Lung (tissue), 12 donors: ENCODE data around the gene KCTD16. TPM values are rescaled to one million over a fixed set of nuclear protein-coding genes. Genes with fewer than 3 reads are reported as not detected.

Experiments
- ATAC-seq: fragments of 200-7000 bp; cut with Tn5 transposase; one replicate; pipeline ENCODE4 v1.9.1; 2020; ENCODE audit warnings: moderate number of reproducible peaks; ENCODE audit not compliant: insufficient read depth, low FRiP score
- DNase-seq, 3 donors: peaks; one replicate each; pipeline ENCODE4 v3.0.0-alpha.2; 2013 to 2017
- H3K27ac ChIP-seq, 2 donors: one replicate each; pipeline ENCODE4 v1.5.1; 2013; ENCODE audit warnings: mild to moderate bottlenecking in 2 of 2, moderate library complexity in 2 of 2, control low read depth in 1 of 2, inconsistent platforms in 1 of 2, low read depth in 1 of 2, low read length in 1 of 2
- H3K27me3 ChIP-seq, 3 donors: one replicate each; pipeline ENCODE4 v1.5.1; 2013; ENCODE audit warnings: low read length in 2 of 3; ENCODE audit not compliant: control insufficient read depth in 3 of 3, insufficient read depth in 3 of 3
- H3K36me3 ChIP-seq, 4 donors: one replicate each; pipeline ENCODE4 v1.5.1; 2013; ENCODE audit warnings: low read length in 4 of 4, mild to moderate bottlenecking in 1 of 4, moderate library complexity in 1 of 4; ENCODE audit not compliant: control insufficient read depth in 4 of 4, insufficient read depth in 4 of 4
- H3K4me1 ChIP-seq, 5 donors: one replicate each; pipeline ENCODE4 v1.5.1; 2013; ENCODE audit warnings: low read length in 5 of 5, mild to moderate bottlenecking in 2 of 5, moderate library complexity in 1 of 5; ENCODE audit not compliant: control insufficient read depth in 5 of 5, insufficient read depth in 5 of 5
- H3K4me3 ChIP-seq: one replicate; pipeline ENCODE4 v1.5.1; 2013; ENCODE audit warnings: mild to moderate bottlenecking, control low read depth, moderate library complexity
- H3K9ac ChIP-seq, 2 donors: one replicate each; pipeline ENCODE4 v1.5.1; 2013; ENCODE audit warnings: low read length in 2 of 2, control low read depth in 1 of 2; ENCODE audit not compliant: insufficient read depth in 1 of 2
- H3K9me3 ChIP-seq, 4 donors: one replicate each; pipeline ENCODE4 v1.5.1; 2013; ENCODE audit warnings: low read length in 3 of 4, mild to moderate bottlenecking in 1 of 4, moderate library complexity in 1 of 4; ENCODE audit not compliant: control insufficient read depth in 4 of 4, insufficient read depth in 3 of 4
- WGBS, 2 donors: extraction: QIAGEN DNeasy Blood & Tissue Kit; methylation state at CpG; one replicate each; pipeline ENCODE4 v1.1.7; 2013; 5-methylcytosine and 5-hydroxymethylcytosine counted together
- polyA plus RNA-seq, 2 donors: library from polyadenylated mRNA; stranded (reverse); fragments of 200-250 nt; gene quantifications; one replicate each; pipeline ENCODE4 v1.2.1, GENCODE V29; 2013
- total RNA-seq, 2 donors: library from RNA; depleted of rRNA in 1 of 2; stranded (reverse); fragments of >200 nt in 1 of 2; gene quantifications; one replicate each; pipeline ENCODE4 v1.2.1, GENCODE V29; 2014 to 2021
- TF ChIP-seq, protein P1 (sequence below): IDR thresholded peaks from 2 replicates; pipeline ENCODE4 v1.5.1; 2012; ENCODE audit warnings: mild to moderate bottlenecking; ENCODE audit errors: control extremely low read depth, extremely low read depth
- donor health status: control.
- donor health status: control.
- donor health status: Bipolar disorder and iron deficiency.
- donor health status: healthy.
- donor health status: DM: yes; HTN: yes; CAD: no.

The KCTD16 gene
- total and polyA plus RNA-seq, 4 donors, result 0.07 to 0.63 (median 0.27) TPM

DNA sequence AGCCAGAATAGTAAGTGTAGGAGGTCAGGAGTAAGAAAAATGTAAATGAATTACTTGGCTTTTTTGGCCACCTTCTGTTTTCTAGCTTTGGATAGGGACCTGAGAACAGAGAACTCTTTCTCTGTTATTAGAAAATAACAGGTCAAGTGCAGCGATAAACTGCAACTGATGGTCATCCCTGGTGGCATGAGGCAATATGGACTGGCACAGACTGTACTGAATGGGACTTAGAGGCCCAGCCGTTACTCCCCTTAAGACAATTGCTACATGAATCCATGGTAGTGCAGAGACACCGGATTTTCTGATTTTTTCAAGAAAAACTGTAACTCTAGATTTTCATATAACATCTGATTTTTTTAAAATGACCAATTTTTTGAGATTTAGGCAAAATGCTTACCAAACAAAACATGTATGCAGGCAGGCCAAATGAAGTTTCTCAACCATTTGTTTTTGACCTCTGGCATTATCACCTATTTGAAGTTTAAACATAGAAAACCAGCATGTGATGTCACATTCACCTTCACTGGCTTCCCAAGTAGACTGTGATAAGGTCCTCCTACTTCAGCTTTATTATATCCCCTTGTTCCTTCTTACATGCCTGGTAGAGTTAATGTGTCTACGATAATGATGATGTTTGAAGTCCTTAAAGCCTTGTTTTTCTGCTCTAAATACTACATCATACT lies 262.6 kb downstream of the KCTD16 start:
- TF ChIP-seq, protein P1, sequence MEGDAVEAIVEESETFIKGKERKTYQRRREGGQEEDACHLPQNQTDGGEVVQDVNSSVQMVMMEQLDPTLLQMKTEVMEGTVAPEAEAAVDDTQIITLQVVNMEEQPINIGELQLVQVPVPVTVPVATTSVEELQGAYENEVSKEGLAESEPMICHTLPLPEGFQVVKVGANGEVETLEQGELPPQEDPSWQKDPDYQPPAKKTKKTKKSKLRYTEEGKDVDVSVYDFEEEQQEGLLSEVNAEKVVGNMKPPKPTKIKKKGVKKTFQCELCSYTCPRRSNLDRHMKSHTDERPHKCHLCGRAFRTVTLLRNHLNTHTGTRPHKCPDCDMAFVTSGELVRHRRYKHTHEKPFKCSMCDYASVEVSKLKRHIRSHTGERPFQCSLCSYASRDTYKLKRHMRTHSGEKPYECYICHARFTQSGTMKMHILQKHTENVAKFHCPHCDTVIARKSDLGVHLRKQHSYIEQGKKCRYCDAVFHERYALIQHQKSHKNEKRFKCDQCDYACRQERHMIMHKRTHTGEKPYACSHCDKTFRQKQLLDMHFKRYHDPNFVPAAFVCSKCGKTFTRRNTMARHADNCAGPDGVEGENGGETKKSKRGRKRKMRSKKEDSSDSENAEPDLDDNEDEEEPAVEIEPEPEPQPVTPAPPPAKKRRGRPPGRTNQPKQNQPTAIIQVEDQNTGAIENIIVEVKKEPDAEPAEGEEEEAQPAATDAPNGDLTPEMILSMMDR, result no peak
- no peak overlapping the region for H3K9ac ChIP-seq
- no peaks in the 10 kb centered on the region for H3K36me3 ChIP-seq
- no peak overlapping the region for H3K4me3 ChIP-seq
- no peak overlapping the region for H3K27ac ChIP-seq
- H3K4me1 ChIP-seq, result no peaks in the 10 kb centered on the region
- peaks cover 0 to 2% (median 0%) of the 10 kb centered on the region in 4 donors for H3K9me3 ChIP-seq
- no peak for ATAC-seq
- DNase-seq, result no peak
- 91 to 92% methylated on average over 4 of the region's 4 CpGs for WGBS, 2 donors
- peaks cover 0 to 5% (median 0%) of the 10 kb centered on the region in 3 donors for H3K27me3 ChIP-seq

DNA sequence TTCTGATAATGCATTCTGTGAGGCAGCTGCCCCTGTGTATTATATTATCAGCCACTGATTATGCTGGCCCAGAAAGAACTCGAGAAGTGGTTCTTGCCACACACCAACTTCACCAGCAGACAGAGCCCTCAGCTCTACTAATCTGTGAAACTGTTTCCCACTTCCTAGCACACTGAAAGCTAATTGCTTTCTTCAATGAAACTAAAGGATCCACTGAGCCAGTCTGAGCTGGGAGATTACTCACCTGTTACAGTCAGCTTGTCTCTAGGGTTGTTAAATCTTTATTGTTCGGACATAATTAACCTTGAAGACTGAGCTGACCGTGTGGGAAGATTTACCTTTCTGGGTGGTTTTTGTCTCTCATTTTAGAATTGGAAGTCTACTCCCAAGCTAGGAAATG lies 263.2 kb downstream of the KCTD16 start:
- Histone ChIP-seq H3K4me3 (no peak overlapping the region), H3K9ac (no peak overlapping the region), H3K9me3 (peaks cover 0 to 2% (median 0%) of the 10 kb centered on the region in 4 donors), H3K36me3 (no peaks in the 10 kb centered on the region), H3K4me1 (no peaks in the 10 kb centered on the region), H3K27ac (no peak overlapping the region), H3K27me3 (peaks cover 0 to 5% (median 0%) of the 10 kb centered on the region in 3 donors)
- no peak for ATAC-seq
- TF ChIP-seq, protein P1, result no peak
- 81 to 93% methylated on average over 3 of the region's 3 CpGs for WGBS, 2 donors
- no peak for DNase-seq

DNA sequence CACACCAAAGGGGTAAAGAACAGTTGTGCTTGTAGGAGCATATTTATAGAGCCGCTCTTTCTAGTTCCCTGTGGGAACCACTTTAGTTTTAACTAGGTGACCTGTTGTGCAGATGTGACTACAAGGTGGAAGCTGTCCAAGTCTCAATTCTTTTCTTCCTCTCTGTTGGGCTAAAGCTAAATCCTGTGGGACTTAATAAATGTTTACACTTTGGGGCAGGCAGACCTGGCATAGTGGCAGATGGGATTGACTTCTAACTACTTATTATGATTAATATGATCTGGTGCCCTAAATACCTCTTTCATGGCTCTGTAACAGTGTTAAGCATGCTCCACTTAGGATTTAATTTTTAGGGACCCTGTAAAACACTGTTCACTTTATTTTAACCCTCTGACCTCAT lies 265.3 kb downstream of the KCTD16 start:
- TF ChIP-seq, protein P1, result no peak
- 76 to 79% methylated on average over 1 of the region's 1 CpG for WGBS, 2 donors
- no peaks in the 10 kb centered on the region for H3K4me1 ChIP-seq
- no peak overlapping the region for H3K4me3 ChIP-seq
- H3K36me3 ChIP-seq, result no peaks in the 10 kb centered on the region
- H3K27me3 ChIP-seq, result no peaks in the 10 kb centered on the region
- H3K9me3 ChIP-seq, result peaks cover 0 to 4% (median 0%) of the 10 kb centered on the region in 4 donors
- DNase-seq (no peak), ATAC-seq (no peak)
- no peak overlapping the region for H3K27ac ChIP-seq
- H3K9ac ChIP-seq, result no peak overlapping the region
